Mesenteric fat pad (tissue), 1 donor: ENCODE data around the gene UNC13C. TPM values are rescaled to one million over a fixed set of nuclear protein-coding genes. Genes with fewer than 3 reads are reported as not detected.

ENCODE experiments used
- DNase-seq: peaks from one replicate; pipeline ENCODE4 v3.0.0-alpha.2; 2020; ENCODE audit warnings: low spot score
- total RNA-seq: library from RNA; stranded (reverse); fragmentation: NEBNext Ultra II Directional; extraction: Animal tissue kit (Norgen Biotek cat#: 25700); gene quantifications from one replicate; pipeline ENCODE4 v1.2.1, GENCODE V29; 2021
- donor health status: DM: yes; HTN: yes; CAD: no.

The UNC13C gene
- total RNA-seq, 1 donor from 2014 or later, result not detected

DNA sequence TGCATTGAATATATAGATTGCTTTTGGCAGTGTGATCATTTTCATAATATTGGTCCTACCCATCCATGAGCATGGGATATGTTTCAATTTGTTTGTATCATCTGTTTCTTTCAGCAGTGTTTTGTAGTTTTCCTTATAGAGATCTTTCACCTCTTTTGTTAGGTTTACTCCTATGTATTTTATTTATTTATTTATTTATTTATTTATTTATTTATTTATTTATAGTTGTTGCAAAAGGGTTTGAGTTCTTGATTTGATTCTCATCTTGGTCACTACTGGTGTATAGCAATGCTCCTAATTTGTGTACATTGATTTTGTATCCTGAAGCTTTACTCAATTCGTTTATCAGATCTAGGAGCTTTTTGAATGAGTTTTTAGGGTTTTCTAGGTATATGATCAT, 478.2 kb downstream of the UNC13C start:
- DNase-seq, result no peak

- DNase-seq, result peak; percentile 84
Observed at GRCh38 chr15:54462511-54462913, 484.3 kb downstream of the UNC13C start.

DNA sequence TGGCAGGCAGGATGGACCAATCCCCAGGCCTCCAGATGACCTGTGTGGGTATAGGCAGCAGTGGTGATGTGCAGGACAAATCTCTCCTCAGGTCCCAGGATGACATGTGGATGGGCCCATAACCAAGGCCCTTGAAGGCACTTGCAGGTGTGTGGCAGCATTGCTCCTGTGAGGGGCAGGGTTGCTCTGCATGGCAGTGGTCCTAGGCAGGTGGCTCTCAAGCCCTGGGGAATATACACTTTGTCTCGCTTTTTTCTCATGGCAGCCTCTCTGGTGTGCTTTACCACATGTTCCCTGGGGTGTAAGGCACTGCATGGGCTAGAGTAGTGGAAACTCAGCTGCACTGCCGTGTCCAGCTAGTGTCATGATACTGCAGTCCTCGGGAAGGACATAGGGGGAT, 503.6 kb downstream of the UNC13C start:
- no peak for DNase-seq

- DNase-seq, result no peak
Observed at GRCh38 chr15:54482251-54482650, 504.0 kb downstream of the UNC13C start.

DNA sequence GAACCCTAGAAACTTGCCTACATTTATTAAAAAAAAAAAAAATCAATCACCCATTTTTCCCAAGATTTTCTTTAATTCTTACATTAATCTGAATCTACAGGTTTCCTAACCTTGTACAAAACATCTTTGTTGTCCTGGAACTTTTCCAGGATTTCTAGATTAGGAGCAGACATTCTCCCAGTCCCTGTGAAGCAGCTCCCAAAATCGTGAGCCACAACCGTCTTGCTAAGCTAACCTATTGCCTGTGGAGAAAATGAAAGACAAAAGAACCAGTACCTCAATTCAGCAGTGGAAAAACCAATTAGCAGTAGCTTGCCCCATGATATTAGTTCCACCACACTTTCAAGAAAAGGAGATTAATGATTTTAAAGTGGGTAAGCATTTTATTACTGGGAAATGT, 522.1 kb downstream of the UNC13C start:
- DNase-seq, result no peak

DNA sequence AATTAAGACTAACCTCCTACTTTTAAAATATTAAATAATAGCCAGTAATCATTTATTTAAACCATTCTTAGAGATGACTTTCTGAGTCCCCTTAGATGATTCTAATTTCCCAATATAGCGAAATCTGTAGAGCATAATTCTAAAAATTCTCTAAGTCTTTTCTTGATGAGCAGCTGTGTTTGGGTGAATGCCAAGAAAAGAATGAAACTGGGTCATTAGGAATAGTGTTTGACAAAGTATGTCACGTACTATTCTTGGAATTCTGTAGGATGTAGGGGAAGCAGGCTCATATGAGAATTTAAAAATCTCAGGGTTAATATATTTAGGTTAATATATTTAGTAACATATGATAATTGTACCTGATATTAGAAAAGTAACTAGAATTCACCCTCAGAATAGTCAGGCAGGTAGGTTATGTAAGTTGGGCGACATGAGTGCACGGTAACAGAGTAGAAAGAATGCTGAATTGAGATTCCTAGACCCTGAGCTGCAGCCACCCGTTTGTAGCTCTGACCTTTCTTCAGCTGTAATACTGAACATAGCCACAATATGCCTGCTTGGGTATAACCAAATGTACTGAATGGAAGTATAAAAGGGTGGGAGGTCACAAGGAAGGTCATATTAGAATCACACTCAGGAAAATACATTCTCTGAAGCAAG, 524.3 kb downstream of the UNC13C start:
- no peak for DNase-seq

DNA sequence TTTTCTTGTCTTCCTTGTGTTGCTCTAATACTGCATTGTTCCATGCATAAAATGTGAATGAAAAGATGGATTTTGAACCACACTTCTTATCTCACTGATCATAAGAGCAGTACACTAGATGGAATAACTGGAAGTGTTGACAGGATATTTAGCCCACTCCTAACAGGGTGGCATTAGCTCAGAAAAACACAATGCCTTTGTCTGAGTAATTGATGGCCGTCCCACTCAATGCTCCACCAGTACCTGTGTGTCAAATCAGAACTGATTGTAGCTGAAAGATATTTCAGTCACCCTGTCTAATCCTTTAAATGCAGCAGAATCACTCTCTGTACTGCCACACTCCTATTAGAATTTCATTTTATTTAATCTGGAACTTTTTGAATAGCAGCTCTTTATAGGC, 526.5 kb downstream of the UNC13C start:
- DNase-seq, result no peak

GRCh38 chr15:54506977-54507524, 528.8 kb downstream of the UNC13C start:
- DNase-seq, result no peak

DNA sequence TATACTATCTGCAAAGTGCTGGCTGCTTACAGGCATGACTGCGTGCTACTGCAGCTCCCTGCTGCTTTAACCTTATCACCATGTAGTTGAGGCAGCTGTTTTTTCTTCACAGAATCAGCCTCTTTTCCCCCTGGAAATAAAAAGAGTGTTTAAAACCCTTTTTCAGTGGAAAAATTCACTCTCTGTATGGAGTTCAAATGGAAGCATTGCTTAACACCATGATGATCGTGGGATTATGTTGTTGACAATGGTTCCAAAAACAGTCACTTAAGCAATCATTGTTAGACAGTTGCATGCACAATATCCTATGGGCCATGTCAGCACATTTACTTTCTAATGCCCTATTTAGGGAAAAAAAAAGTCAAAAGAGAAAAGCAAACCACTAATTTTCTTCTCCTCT, 536.4 kb downstream of the UNC13C start:
- no peak for DNase-seq

- no peak for DNase-seq
Observed at GRCh38 chr15:54515664-54516582, 537.7 kb downstream of the UNC13C start.

DNA sequence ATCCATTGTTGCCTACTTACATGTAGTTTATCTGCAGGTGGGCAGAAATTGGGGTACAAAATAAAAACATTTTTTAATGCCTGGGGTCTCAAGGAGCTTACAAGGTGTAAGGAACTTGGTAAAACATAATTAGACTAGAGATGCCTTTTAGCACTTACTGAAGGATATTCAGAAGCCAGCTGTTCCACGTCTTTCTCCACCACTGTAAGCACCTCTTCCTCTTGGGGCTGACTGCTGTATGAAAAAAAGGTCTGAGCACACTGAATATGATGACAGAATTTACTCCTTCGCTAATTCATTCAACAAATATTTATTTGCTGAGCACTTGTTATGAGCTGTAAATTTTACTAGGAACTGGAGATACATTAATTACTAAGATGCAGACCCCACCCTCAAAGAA, 539.1 kb downstream of the UNC13C start:
- DNase-seq, result no peak

- no peak for DNase-seq
Observed at GRCh38 chr15:54518156-54518882, 540.1 kb downstream of the UNC13C start.

DNA sequence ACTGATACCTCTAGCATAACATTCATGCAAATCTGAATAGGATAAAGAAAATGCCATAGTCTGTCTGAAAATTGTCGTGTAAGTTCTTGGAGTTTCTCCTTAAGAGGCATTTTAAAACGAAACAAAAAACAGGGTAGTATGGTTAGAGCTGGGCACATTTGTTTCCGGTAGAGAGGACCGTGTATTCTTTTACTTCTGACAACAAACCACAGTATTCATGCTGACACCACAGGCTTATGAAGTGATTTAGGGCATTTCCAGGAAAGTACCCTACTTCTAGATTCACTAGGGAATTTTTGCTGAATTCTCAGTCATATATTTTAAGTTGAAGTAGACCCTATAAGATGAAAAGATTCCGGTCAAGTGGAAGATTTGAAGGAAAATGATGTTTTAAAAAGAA, 541.3 kb downstream of the UNC13C start:
- no peak for DNase-seq

DNA sequence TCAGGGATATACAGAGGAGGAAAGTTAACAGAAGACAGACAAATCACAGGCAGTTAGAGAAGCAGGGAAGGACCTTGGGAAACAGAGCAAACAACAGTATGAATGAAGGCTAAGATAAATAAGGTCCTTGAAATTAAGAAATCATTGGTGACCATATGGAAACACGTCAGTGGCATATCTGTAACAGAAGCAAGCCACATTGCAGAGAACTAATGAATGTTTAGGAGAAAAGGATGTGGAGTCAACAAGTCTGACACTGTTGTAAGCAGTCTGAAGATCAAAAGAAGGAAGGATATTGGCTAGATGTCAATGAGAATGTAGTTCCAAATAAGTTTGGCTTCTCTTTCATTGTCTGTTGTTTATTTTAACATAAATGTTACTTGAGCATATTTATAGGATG, 542.4 kb downstream of the UNC13C start:
- no peak for DNase-seq

DNA sequence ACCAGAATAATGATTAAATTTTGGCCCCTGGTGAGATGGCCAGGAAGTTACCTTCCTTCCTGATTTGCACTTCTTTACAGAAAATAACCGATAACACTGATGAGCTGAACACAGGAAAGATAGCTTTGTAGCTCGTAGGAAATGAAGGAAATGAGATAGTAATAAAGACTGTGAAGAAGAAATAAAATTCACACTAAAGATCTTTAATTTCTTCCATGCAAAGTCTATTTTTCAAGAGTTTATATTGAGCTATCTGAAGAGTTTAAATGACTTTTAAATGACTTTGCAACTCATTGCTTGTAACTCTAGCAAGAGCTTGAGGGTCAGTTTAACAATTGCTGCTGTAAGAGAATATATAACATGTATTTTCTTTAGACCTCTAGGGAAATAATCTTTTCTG, 543.0 kb downstream of the UNC13C start:
- no peak for DNase-seq

GRCh38 chr15:54528021-54528420, 549.8 kb downstream of the UNC13C start:
- no peak for DNase-seq

DNA sequence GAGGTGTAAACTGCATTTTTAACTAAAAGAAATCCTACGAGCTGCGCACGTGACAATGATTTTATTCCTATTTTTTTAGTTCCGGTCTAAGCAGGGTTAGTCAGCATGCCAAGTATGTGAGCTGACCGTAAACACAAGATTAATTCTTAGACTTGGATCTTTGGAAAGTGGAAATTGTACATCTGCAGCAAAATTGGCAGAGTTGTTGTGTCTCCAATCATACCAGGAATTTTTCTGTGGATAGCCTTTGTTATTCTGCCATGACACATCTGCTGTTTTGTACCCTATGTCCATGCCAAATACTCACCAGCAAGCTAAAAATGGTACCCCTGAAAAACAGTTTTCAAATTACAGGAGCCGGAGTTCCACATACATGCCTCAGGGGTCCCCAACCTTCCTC, 562.5 kb downstream of the UNC13C start:
- no peak for DNase-seq

- DNase-seq, result no peak
Observed at GRCh38 chr15:54547491-54547890, 569.2 kb downstream of the UNC13C start.

GRCh38 chr15:54550954-54551353, 572.7 kb downstream of the UNC13C start:
- no peak for DNase-seq

- no peak for DNase-seq
Observed at GRCh38 chr15:54556231-54556630, 578.0 kb downstream of the UNC13C start.

GRCh38 chr15:54559405-54560069, 581.3 kb downstream of the UNC13C start:
- DNase-seq, result no peak
